Measurements from ENCODE around the gene CACFD1.

Gene CACFD1

DNA sequence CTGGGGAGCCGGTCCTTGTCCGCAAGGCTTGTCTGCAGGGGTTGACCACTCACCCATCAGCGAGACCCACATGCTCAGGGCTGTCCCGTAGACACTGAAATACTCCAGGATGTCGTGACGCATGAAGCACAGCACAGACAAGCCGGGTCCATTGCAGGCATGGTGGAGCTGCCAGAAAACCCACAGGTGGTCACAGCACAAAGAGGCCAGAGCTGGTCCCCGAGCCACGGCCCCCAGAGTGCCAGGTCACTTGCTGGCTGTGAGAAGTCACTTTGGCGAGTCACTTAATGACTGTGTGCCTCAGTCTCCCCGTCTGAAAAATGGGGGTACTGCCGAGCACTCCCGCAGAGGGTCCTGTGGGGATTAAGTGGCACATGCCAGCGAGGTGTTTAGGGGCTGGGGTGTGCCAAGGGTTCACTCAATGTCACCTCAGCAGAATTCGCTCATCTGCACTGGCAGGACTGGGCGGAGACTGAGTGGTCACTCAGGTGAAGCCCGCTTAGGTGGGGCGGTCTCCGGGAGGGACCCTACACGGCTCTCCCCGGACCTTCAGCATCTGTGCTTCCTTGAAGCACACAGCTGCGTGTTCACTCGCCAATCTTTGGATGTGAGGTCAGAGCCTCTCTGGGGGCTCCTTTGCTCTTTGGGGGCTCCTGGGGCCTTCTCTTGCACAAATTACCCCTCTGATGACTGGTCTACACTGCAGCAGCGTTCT lies 60.5 kb downstream of the CACFD1 start:
- no peak for DNase-seq
